Measurements from ENCODE around the gene EHBP1L1. TPM values are rescaled to one million over a fixed set of nuclear protein-coding genes. Genes with fewer than 3 reads are reported as not detected.
A peak's percentile ranks its signal among the peaks of the same experiment; 100 is the strongest.
"Not testable (repeated sequence)": the region's sequence is repeated elsewhere in the genome, so short reads cannot be mapped to it uniquely, and the experiment has no call there.

EHBP1L1 gene
- total RNA-seq, 1 donor from 2014 or later = 168 TPM

- H3K4me1 Mint-ChIP-seq (ENCODE audit: low read depth) = peaks cover 54% of the 10 kb centered on the region
- H3K27ac Mint-ChIP-seq = peak overlapping the region; percentile 64
Measured at GRCh38 chr11:65559535-65559934, 16.3 kb upstream of the EHBP1L1 start.

GRCh38 chr11:65559951-65560537 is 15.8 kb upstream of the EHBP1L1 start:
- Mint-ChIP-seq H3K36me3 (ENCODE audit: low read depth) (peaks cover 2% of the 10 kb centered on the region), H3K4me1 (ENCODE audit: low read depth) (peaks cover 53% of the 10 kb centered on the region), H3K27me3 (ENCODE audit: insufficient read depth) (no peaks in the 10 kb centered on the region), H3K27ac (peak overlapping the region; percentile 64), H3K4me3 (no peak overlapping the region), H3K9me3 (no peaks in the 10 kb centered on the region)
- intact Hi-C loops (cut with micrococcal nuclease) = loop anchor here (1.0 kb wide), 1 partner anchor 9 kb away; no protein-coding TSS in a partner anchor
- DNase-seq (ENCODE audit: low spot score) = no peak

More at GRCh38 chr11:65559535-65559934, 16.3 kb upstream of the EHBP1L1 start:
- Mint-ChIP-seq H3K4me3 (peak overlapping the region; percentile 59), H3K9me3 (no peaks in the 10 kb centered on the region), H3K36me3 (ENCODE audit: low read depth) (peaks cover 2% of the 10 kb centered on the region), H3K27me3 (ENCODE audit: insufficient read depth) (no peaks in the 10 kb centered on the region)
- no peak for DNase-seq (ENCODE audit: low spot score)
- intact Hi-C loops (cut with micrococcal nuclease) = loop anchor here (1.0 kb wide), 1 partner anchor 10 kb away; no protein-coding TSS in a partner anchor

- no peaks in the 10 kb centered on the region for H3K9me3 Mint-ChIP-seq
Measured at GRCh38 chr11:65560555-65561418, 15.1 kb upstream of the EHBP1L1 start.

GRCh38 chr11:65562020-65562419 is 13.8 kb upstream of the EHBP1L1 start:
- Mint-ChIP-seq H3K9me3 (no peaks in the 10 kb centered on the region), H3K27ac (peak overlapping the region; percentile 31), H3K4me3 (no peak overlapping the region), H3K4me1 (ENCODE audit: low read depth) (peaks cover 53% of the 10 kb centered on the region), H3K27me3 (ENCODE audit: insufficient read depth) (no peaks in the 10 kb centered on the region), H3K36me3 (ENCODE audit: low read depth) (peaks cover 5% of the 10 kb centered on the region)
- DNase-seq (ENCODE audit: low spot score) = no peak
- intact Hi-C loops (cut with micrococcal nuclease) = no loop called here

More at GRCh38 chr11:65560555-65561418, 15.1 kb upstream of the EHBP1L1 start:
- intact Hi-C loops (cut with micrococcal nuclease) = no loop called here
- DNase-seq (ENCODE audit: low spot score) = no peak
- peaks cover 53% of the 10 kb centered on the region for H3K4me1 Mint-ChIP-seq (ENCODE audit: low read depth)
- no peaks in the 10 kb centered on the region for H3K27me3 Mint-ChIP-seq (ENCODE audit: insufficient read depth)
- H3K4me3 Mint-ChIP-seq = no peak overlapping the region
- H3K27ac Mint-ChIP-seq = peak overlapping the region; percentile 64
- peaks cover 2% of the 10 kb centered on the region for H3K36me3 Mint-ChIP-seq (ENCODE audit: low read depth)

GRCh38 chr11:65562788-65563187 is 13.1 kb upstream of the EHBP1L1 start:
- no peaks in the 10 kb centered on the region for H3K9me3 Mint-ChIP-seq
- peaks cover 5% of the 10 kb centered on the region for H3K36me3 Mint-ChIP-seq (ENCODE audit: low read depth)
- H3K4me1 Mint-ChIP-seq (ENCODE audit: low read depth) = peaks cover 49% of the 10 kb centered on the region
- intact Hi-C loops (cut with micrococcal nuclease) = no loop called here
- H3K27me3 Mint-ChIP-seq (ENCODE audit: insufficient read depth) = no peaks in the 10 kb centered on the region
- no peak overlapping the region for H3K4me3 Mint-ChIP-seq
- no peak overlapping the region for H3K27ac Mint-ChIP-seq
- DNase-seq (ENCODE audit: low spot score) = no peak

GRCh38 chr11:65563601-65564000 is 12.3 kb upstream of the EHBP1L1 start:
- Mint-ChIP-seq H3K4me1 (ENCODE audit: low read depth) (peaks cover 57% of the 10 kb centered on the region), H3K9me3 (no peaks in the 10 kb centered on the region), H3K36me3 (ENCODE audit: low read depth) (peaks cover 10% of the 10 kb centered on the region), H3K27me3 (ENCODE audit: insufficient read depth) (no peaks in the 10 kb centered on the region), H3K4me3 (no peak overlapping the region), H3K27ac (no peak overlapping the region)
- DNase-seq (ENCODE audit: low spot score) = no peak
- intact Hi-C loops (cut with micrococcal nuclease) = no loop called here

GRCh38 chr11:65564879-65565559 is 10.8 kb upstream of the EHBP1L1 start:
- H3K4me3 Mint-ChIP-seq = peak overlapping the region; percentile 56
- H3K27me3 Mint-ChIP-seq (ENCODE audit: insufficient read depth); DNase-seq (ENCODE audit: low spot score); H3K9me3 Mint-ChIP-seq; intact Hi-C loops (cut with micrococcal nuclease): not testable (repeated sequence)
- peaks cover 54% of the 10 kb centered on the region for H3K4me1 Mint-ChIP-seq (ENCODE audit: low read depth)
- peaks cover 13% of the 10 kb centered on the region for H3K36me3 Mint-ChIP-seq (ENCODE audit: low read depth)
- H3K27ac Mint-ChIP-seq = peak overlapping the region; percentile 89

- Mint-ChIP-seq H3K9me3 (no peaks in the 10 kb centered on the region), H3K27me3 (ENCODE audit: insufficient read depth) (no peaks in the 10 kb centered on the region), H3K36me3 (ENCODE audit: low read depth) (peaks cover 16% of the 10 kb centered on the region), H3K4me3 (peak overlapping the region; percentile 56), H3K27ac (peak overlapping the region; percentile 89), H3K4me1 (ENCODE audit: low read depth) (peaks cover 46% of the 10 kb centered on the region)
- no peak for DNase-seq (ENCODE audit: low spot score)
- intact Hi-C loops (cut with micrococcal nuclease) = no loop called here
Measured at GRCh38 chr11:65565624-65566453, 10.0 kb upstream of the EHBP1L1 start.

GRCh38 chr11:65569164-65569972 is 6.5 kb upstream of the EHBP1L1 start:
- peak overlapping the region; percentile 99 for H3K4me3 Mint-ChIP-seq
- H3K27me3 Mint-ChIP-seq (ENCODE audit: insufficient read depth) = no peaks in the 10 kb centered on the region
- H3K4me1 Mint-ChIP-seq (ENCODE audit: low read depth) = peaks cover 64% of the 10 kb centered on the region
- DNase-seq (ENCODE audit: low spot score) = no peak
- H3K36me3 Mint-ChIP-seq (ENCODE audit: low read depth) = peaks cover 30% of the 10 kb centered on the region
- H3K27ac Mint-ChIP-seq = peak overlapping the region; percentile 98
- no peaks in the 10 kb centered on the region for H3K9me3 Mint-ChIP-seq
- intact Hi-C loops (cut with micrococcal nuclease) = loop anchor here (1.0 kb wide), 1 partner anchor 10 kb away; no protein-coding TSS in a partner anchor

- H3K4me1 Mint-ChIP-seq (ENCODE audit: low read depth) = peaks cover 64% of the 10 kb centered on the region
- no peaks in the 10 kb centered on the region for H3K9me3 Mint-ChIP-seq
- intact Hi-C loops (cut with micrococcal nuclease) = loop anchor here (1.0 to 5.0 kb wide), 16 partner anchors 11 to 693 kb away; partner anchors contain the start of genes ATG2A, CFL1, EHD1 and FRMD8
- H3K27ac Mint-ChIP-seq = peak within 1 kb of the TSS; percentile 98
- DNase-seq (ENCODE audit: low spot score) = peak; percentile 99
- H3K27me3 Mint-ChIP-seq (ENCODE audit: insufficient read depth) = no peaks in the 10 kb centered on the region
- H3K36me3 Mint-ChIP-seq (ENCODE audit: low read depth) = peaks cover 30% of the 10 kb centered on the region
- H3K4me3 Mint-ChIP-seq = peak within 1 kb of the TSS; percentile 99
Measured at GRCh38 chr11:65569973-65570918, 5.6 kb upstream of the EHBP1L1 start, which contains the start of gene ZNRD2. Gene ZNRD2 (plus strand): TSS chr11:65570477. CDS start chr11:65570492, 15 bp downstream.
